ENCODE results near the gene KLHL18. TPM values are rescaled to one million over a fixed set of nuclear protein-coding genes. Genes with fewer than 3 reads are reported as not detected.

KLHL18 gene
- total RNA-seq, 1 donor from 2014 or later: 10.1 TPM

- no peak for DNase-seq (ENCODE audit: extremely low spot score in 2 of 2)
- intact Hi-C loops (cut with DNase I): loop anchor here (10.0 kb wide), 1 partner anchor 395 kb away; no protein-coding TSS in a partner anchor
- Histone ChIP-seq H3K27ac (no peak overlapping the region), H3K9me3 (no peaks in the 10 kb centered on the region), H3K4me1 (peaks cover 20% of the 10 kb centered on the region), H3K36me3 (peaks cover 0 to 15% of the 10 kb centered on the region in 2 donors), H3K4me3 (no peak overlapping the region), H3K27me3 (no peaks in the 10 kb centered on the region)
- no peak for TF ChIP-seq POLR2AphosphoS5 (IDR thresholded peaks at IDR 0.05; ENCODE audit: insufficient read depth in 1 of 2, low read depth in 1 of 2)
- TF ChIP-seq CTCF (IDR thresholded peaks at IDR 0.05): no peak
Measured at GRCh38 chr3:47319956-47320355, 37.2 kb downstream of the KLHL18 start.

- Histone ChIP-seq H3K36me3 (peaks cover 0 to 15% of the 10 kb centered on the region in 2 donors), H3K9me3 (no peaks in the 10 kb centered on the region), H3K4me1 (peaks cover 10% of the 10 kb centered on the region), H3K27ac (no peak overlapping the region), H3K27me3 (no peaks in the 10 kb centered on the region), H3K4me3 (no peak overlapping the region)
- DNase-seq (ENCODE audit: extremely low spot score in 2 of 2): no peak
- intact Hi-C loops (cut with DNase I): loop anchor here (10.0 kb wide), 1 partner anchor 399 kb away; no protein-coding TSS in a partner anchor
- TF ChIP-seq POLR2AphosphoS5 (IDR thresholded peaks at IDR 0.05; ENCODE audit: insufficient read depth in 1 of 2, low read depth in 1 of 2) (no peak), CTCF (IDR thresholded peaks at IDR 0.05) (no peak), POLR2A (IDR thresholded peaks at IDR 0.05) (no peak)
Measured at GRCh38 chr3:47323431-47324277, 40.9 kb downstream of the KLHL18 start.

GRCh38 chr3:47324278-47324865 lies 41.6 kb downstream of the KLHL18 start:
- H3K4me3 ChIP-seq: no peak overlapping the region
- H3K9me3 ChIP-seq: no peaks in the 10 kb centered on the region
- TF ChIP-seq POLR2AphosphoS5 (IDR thresholded peaks at IDR 0.05; ENCODE audit: insufficient read depth in 1 of 2, low read depth in 1 of 2) (peak in 1 of 2 donors; percentile 44), CTCF (IDR thresholded peaks at IDR 0.05) (peak; percentile 48 to 70 (median 63)), POLR2A (IDR thresholded peaks at IDR 0.05) (no peak)
- peak in 1 of 2 donors; percentile 58 for DNase-seq (ENCODE audit: extremely low spot score in 2 of 2)
- no peak overlapping the region for H3K27ac ChIP-seq
- peaks cover 3% of the 10 kb centered on the region for H3K4me1 ChIP-seq
- intact Hi-C loops (cut with DNase I): loop anchor here (10.0 kb wide), 1 partner anchor 400 kb away; no protein-coding TSS in a partner anchor
- H3K36me3 ChIP-seq: peaks cover 0 to 19% of the 10 kb centered on the region in 2 donors
- H3K27me3 ChIP-seq: no peaks in the 10 kb centered on the region

- Histone ChIP-seq H3K27ac (no peak overlapping the region), H3K4me3 (no peak overlapping the region), H3K4me1 (no peaks in the 10 kb centered on the region), H3K27me3 (no peaks in the 10 kb centered on the region), H3K36me3 (peaks cover 0 to 80% of the 10 kb centered on the region in 2 donors), H3K9me3 (no peaks in the 10 kb centered on the region)
- no peak for DNase-seq (ENCODE audit: extremely low spot score in 2 of 2)
- intact Hi-C loops (cut with DNase I): no loop called here
- no peak for TF ChIP-seq CTCF (IDR thresholded peaks at IDR 0.05)
- no peak for TF ChIP-seq POLR2AphosphoS5 (IDR thresholded peaks at IDR 0.05; ENCODE audit: insufficient read depth in 1 of 2, low read depth in 1 of 2)
- TF ChIP-seq POLR2A (IDR thresholded peaks at IDR 0.05): no peak
Measured at GRCh38 chr3:47333907-47334306, 51.2 kb downstream of the KLHL18 start.

Measured in vagina (tissue), 2 donors.